A549 (cell line): ENCODE measurements around the gene TFAP2E. TPM values are rescaled to one million over a fixed set of nuclear protein-coding genes. Genes with fewer than 3 reads are reported as not detected.
"Not testable (repeated sequence)": the region's sequence is repeated elsewhere in the genome, so short reads cannot be mapped to it uniquely, and the experiment has no call there.

Experiments
- ATAC-seq, 2 experiments: fragments of 200-7000 bp in 1 of 2; fragments of >200 bp in 1 of 2; cut with Nextera tagmentation in 1 of 2; cut with Tn5 transposase in 1 of 2; 3 replicates each; pipeline versions ENCODE4 v1.8.0 to v1.9.1; 2018 to 2020; ENCODE audit warnings: mild to moderate bottlenecking in 1 of 2, moderate library complexity in 1 of 2
- CTCF ChIA-PET: fragments of 300-600 bp; sonication (Branson Sonifier 250); formaldehyde crosslinking; extraction: SDS; loops from one replicate; lab custom pipeline; 2021; ENCODE audit warnings: antibody characterized with exemption, inconsistent platforms; lab: Yijun Ruan, JAX
- POLR2A ChIA-PET: fragments of 350-600 bp; formaldehyde crosslinking; extraction: SDS; loops from one replicate; lab custom pipeline; 2021; ENCODE audit warnings: antibody characterized with exemption, inconsistent platforms; lab: Yijun Ruan, JAX
- DNase-seq, 2 experiments: peaks; one replicate each; pipeline versions ENCODE4 v3.0.0 to v3.0.0-alpha.2; 2011 to 2016; ENCODE audit warnings: low read depth in 1 of 2, low spot score in 1 of 2
- FAIRE-seq: peaks from 2 replicates; lab custom pipeline; 2011; peaks lifted over from hg19 to GRCh38; lab: Jason Lieb, UNC
- H3K27ac ChIP-seq, 2 experiments: fragments of >200 bp; sonication (Bioruptor Twin); formaldehyde crosslinking; 3 replicates each; pipeline ENCODE4 v1.5.1; 2016 to 2017
- H3K4me1 ChIP-seq: fragments of >200 bp; sonication (Bioruptor Twin); formaldehyde crosslinking; 3 replicates; pipeline ENCODE4 v1.6.1; 2016
- H3K4me2 ChIP-seq: fragments of >200 bp; sonication (Bioruptor Twin); formaldehyde crosslinking; 3 replicates; pipeline ENCODE4 v1.6.1; 2016
- H3K4me3 ChIP-seq: fragments of >200 bp; sonication (Bioruptor Twin); formaldehyde crosslinking; 3 replicates; pipeline ENCODE4 v1.5.1; 2016
- H3K9me3 ChIP-seq: fragments of >200 bp; sonication (Bioruptor Twin); formaldehyde crosslinking; 3 replicates; pipeline ENCODE4 v1.6.1; 2016
- BHLHE40 ChIP-seq: IDR thresholded peaks from 2 replicates; pipeline ENCODE4 v1.6.1; 2012; ENCODE audit warnings: low read depth, low read length, inconsistent platforms
- CBX8 ChIP-seq: fragments of 200-600 bp; sonication (generic); IDR thresholded peaks from 2 replicates; pipeline ENCODE4 v1.6.1; 2016
- E2F6 ChIP-seq: IDR thresholded peaks from 2 replicates; pipeline ENCODE4 v1.6.1; 2012; ENCODE audit warnings: low read depth, borderline replicate concordance
- EHMT2 ChIP-seq: fragments of 200-600 bp; sonication (generic); IDR thresholded peaks from 2 replicates; pipeline ENCODE4 v1.6.1; 2016; ENCODE audit warnings: antibody characterized with exemption, low read depth, mild to moderate bottlenecking, moderate library complexity
- FOSB ChIP-seq: fragments of 250-450 bp; sonication (Bioruptor Pico); IDR thresholded peaks from 2 replicates; pipeline ENCODE4 v1.5.0; 2020; ENCODE audit warnings: mild to moderate bottlenecking, moderate library complexity
- FOSL2 ChIP-seq, 2 experiments: fragments of 450-650 bp in 1 of 2; fragments of >200 bp in 1 of 2; sonication (Bioruptor Twin) in 1 of 2; formaldehyde crosslinking; IDR thresholded peaks; 2 replicates each; pipeline versions ENCODE4 v1.5.0 to v1.6.1; 2016 to 2020; ENCODE audit warnings: mild to moderate bottlenecking in 1 of 2, moderate library complexity in 1 of 2
- GATA3 ChIP-seq: IDR thresholded peaks from 2 replicates; pipeline ENCODE4 v1.6.1; 2012; ENCODE audit warnings: borderline replicate concordance
- HMGXB4 ChIP-seq: fragments of 250-450 bp; sonication (Bioruptor Pico); IDR thresholded peaks from 2 replicates; pipeline ENCODE4 v1.5.0; 2021; ENCODE audit warnings: mild to moderate bottlenecking, moderate library complexity, borderline replicate concordance
- MAFK ChIP-seq: fragments of 450-650 bp; IDR thresholded peaks from 2 replicates; pipeline ENCODE4 v1.6.1; 2014; ENCODE audit not compliant: partially characterized antibody
- MAZ ChIP-seq: fragments of 150-350 bp; IDR thresholded peaks from 2 replicates; pipeline ENCODE4 v1.6.1; 2014; ENCODE audit warnings: antibody characterized with exemption, low read depth, low read length, borderline replicate concordance
- NFE2L2 ChIP-seq: fragments of 150-350 bp; conservative IDR thresholded peaks from 2 replicates; pipeline ENCODE4 v1.6.1; 2014; ENCODE audit warnings: low read length
- RCOR1 ChIP-seq: fragments of 150-350 bp; IDR thresholded peaks from 2 replicates; pipeline ENCODE4 v1.6.1; 2014; ENCODE audit warnings: antibody characterized with exemption, low read length, low read depth
- RNF2 ChIP-seq: fragments of 200-600 bp; sonication (generic); IDR thresholded peaks from 2 replicates; pipeline ENCODE4 v1.6.1; 2016; ENCODE audit warnings: low read depth, mild to moderate bottlenecking, antibody characterized with exemption, moderate library complexity, borderline replicate concordance
- TFCP2L1 ChIP-seq: fragments of 250-450 bp; sonication (Bioruptor Pico); IDR thresholded peaks from 2 replicates; pipeline ENCODE4 v1.5.0; 2021; ENCODE audit warnings: mild to moderate bottlenecking
- TP53 ChIP-seq: fragments of 250-450 bp; sonication (Bioruptor Pico); IDR thresholded peaks from 2 replicates; pipeline ENCODE4 v1.5.0; 2021; ENCODE audit warnings: mild to moderate bottlenecking, moderate library complexity
- USF2 ChIP-seq: fragments of 450-650 bp; IDR thresholded peaks from 2 replicates; pipeline ENCODE4 v1.6.1; 2014; ENCODE audit warnings: antibody characterized with exemption
- ZC3H11A ChIP-seq: fragments of 450-650 bp; IDR thresholded peaks from 2 replicates; pipeline ENCODE4 v1.6.1; 2014; ENCODE audit warnings: antibody characterized with exemption, mild to moderate bottlenecking
- ZFP36 ChIP-seq: fragments of 450-650 bp; IDR thresholded peaks from 2 replicates; pipeline ENCODE4 v1.6.1; 2014; ENCODE audit warnings: borderline replicate concordance; ENCODE audit not compliant: partially characterized antibody
- ZSCAN20 ChIP-seq: fragments of 250-450 bp; sonication (Bioruptor Pico); IDR thresholded peaks from 2 replicates; pipeline ENCODE4 v1.8.0; 2022; ENCODE audit warnings: mild to moderate bottlenecking, moderate library complexity
- WGBS: methylation state at CpG from one replicate; pipeline ENCODE4 v1.1.6; 2017; ENCODE audit errors: missing lambda C conversion rate; 5-methylcytosine and 5-hydroxymethylcytosine counted together
- polyA plus RNA-seq, 4 experiments: library from polyadenylated mRNA; depleted of rRNA in 3 of 4; stranded (reverse); fragments of >200 nt; fragmentation: RNase III in 1 of 4; extraction: RNeasy Plus Mini Kit Qiagen cat#74134 plus additional on column Dnase treatment in 1 of 4; gene quantifications; 2 replicates in 3 of 4; 3 replicates in 1 of 4; pipeline ENCODE4 v1.2.3, GENCODE V29; 2011 to 2017

The TFAP2E gene
- polyA plus RNA-seq, 2 of the 4 experiments (the other 2 are of a cell fraction): 0.16 to 0.31 TPM

- TF ChIP-seq FOSB (CRISPR knock-in tag) (no peak), ZC3H11A (no peak)
Observed at GRCh38 chr1:35577071-35577998, 4.2 kb downstream of the TFAP2E start (continued).

- no peak overlapping the region for H3K27ac ChIP-seq
- DNase-seq: no peak
- ChIA-PET POLR2A (no interaction called here), CTCF (interaction anchor here (1.2 to 2.5 kb wide), 2 partner anchors 12 to 146 kb away, joined by 3 to 11 read pairs; no protein-coding TSS in a partner anchor)
- no peaks in the 10 kb centered on the region for H3K4me1 ChIP-seq
- no peak for FAIRE-seq
- H3K9me3 ChIP-seq: no peaks in the 10 kb centered on the region
- WGBS: 66% methylated on average over 4 of the region's 4 CpGs
- TF ChIP-seq RCOR1 (no peak), TP53 (CRISPR knock-in tag) (no peak), NFE2L2 (no peak), ZFP36 (no peak), CBX8 (no peak), E2F6 (no peak), BHLHE40 (no peak), RNF2 (no peak), HMGXB4 (CRISPR knock-in tag) (no peak), ZSCAN20 (CRISPR knock-in tag) (no peak), TFCP2L1 (CRISPR knock-in tag) (no peak), MAZ (no peak)
- H3K4me3 ChIP-seq: no peak overlapping the region
- ATAC-seq: no peak
- no peak overlapping the region for H3K4me2 ChIP-seq
Observed at GRCh38 chr1:35580949-35581388, 7.9 kb downstream of the TFAP2E start.

GRCh38 chr1:35581621-35582020 lies 8.5 kb downstream of the TFAP2E start:
- POLR2A ChIA-PET, H3K9me3 ChIP-seq: not testable (repeated sequence)
- 90% methylated on average over 9 of the region's 9 CpGs for WGBS

GRCh38 chr1:35585281-35585680 lies 12.2 kb downstream of the TFAP2E start:
- no peak for ATAC-seq

More at GRCh38 chr1:35581621-35582020, 8.5 kb downstream of the TFAP2E start:
- H3K4me2 ChIP-seq, H3K4me3 ChIP-seq, H3K4me1 ChIP-seq, ATAC-seq, DNase-seq, FAIRE-seq, H3K27ac ChIP-seq: not testable (repeated sequence)
- CTCF ChIA-PET: interaction anchor here (0.7 to 2.5 kb wide), 4 partner anchors 13 to 442 kb away, joined by 3 to 11 read pairs (median 4); no protein-coding TSS in a partner anchor

GRCh38 chr1:35585805-35586204 lies 12.7 kb downstream of the TFAP2E start:
- ATAC-seq, H3K9me3 ChIP-seq, H3K27ac ChIP-seq, H3K4me1 ChIP-seq, POLR2A ChIA-PET, FAIRE-seq, H3K4me3 ChIP-seq, H3K4me2 ChIP-seq, DNase-seq: not testable (repeated sequence)
- CTCF ChIA-PET: interaction anchor here (1.0 to 2.8 kb wide), 3 partner anchors 17 to 141 kb away, joined by 6 to 15 read pairs (median 7); no protein-coding TSS in a partner anchor
- 88% methylated on average over 1 of the region's 1 CpG for WGBS

More at GRCh38 chr1:35585281-35585680, 12.2 kb downstream of the TFAP2E start:
- POLR2A ChIA-PET: no interaction called here
- 78% methylated on average over 3 of the region's 3 CpGs for WGBS
- TF ChIP-seq FOSL2 (IDR thresholded peaks at IDR 0.05) (no peak), FOSL2 (CRISPR knock-in tag; IDR thresholded peaks at IDR 0.05) (no peak), NFE2L2 (no peak), GATA3 (no peak), MAFK (no peak), USF2 (no peak), EHMT2 (no peak), FOSB (CRISPR knock-in tag) (no peak)
- CTCF ChIA-PET: interaction anchor here (1.0 to 2.8 kb wide), 3 partner anchors 16 to 142 kb away, joined by 6 to 15 read pairs (median 7); no protein-coding TSS in a partner anchor
- FAIRE-seq (no peak), DNase-seq (no peak)
- Histone ChIP-seq H3K4me2 (no peak overlapping the region), H3K4me1 (no peaks in the 10 kb centered on the region), H3K27ac (no peak overlapping the region), H3K4me3 (no peak overlapping the region), H3K9me3 (no peaks in the 10 kb centered on the region)
